KMS-11 (cell line): ENCODE results near the gene PMFBP1.

Experiments used
- H2AFZ ChIP-seq: fragments of 200-600 bp; sonication (generic); 2 replicates; pipeline ENCODE4 v1.6.1; 2016; ENCODE audit warnings: antibody characterized with exemption, mixed run types, low read depth
- H3K27ac ChIP-seq: fragments of 200-600 bp; sonication (generic); 2 replicates; pipeline ENCODE4 v1.6.1; 2016; ENCODE audit warnings: mild to moderate bottlenecking, mixed run types
- H3K27me3 ChIP-seq: fragments of 200-600 bp; sonication (generic); 2 replicates; pipeline ENCODE4 v1.6.1; 2017; ENCODE audit warnings: mild to moderate bottlenecking, low read depth, mixed run types, moderate library complexity; ENCODE audit not compliant: insufficient read depth
- H3K36me3 ChIP-seq: fragments of 200-600 bp; sonication (generic); 2 replicates; pipeline ENCODE4 v1.6.1; 2017; ENCODE audit warnings: mild to moderate bottlenecking, mixed run types; ENCODE audit not compliant: insufficient read depth
- H3K4me1 ChIP-seq: fragments of 200-600 bp; sonication (generic); 2 replicates; pipeline ENCODE4 v1.6.1; 2016; ENCODE audit warnings: mild to moderate bottlenecking, low read depth, mixed run types; ENCODE audit not compliant: poor library complexity, severe bottlenecking
- H3K4me2 ChIP-seq: fragments of 200-600 bp; sonication (generic); 2 replicates; pipeline ENCODE4 v1.7.0; 2016; ENCODE audit warnings: mild to moderate bottlenecking, mixed run types
- H3K4me3 ChIP-seq: fragments of 200-600 bp; sonication (generic); IDR thresholded peaks from 2 replicates; pipeline ENCODE4 v1.6.1; 2017; ENCODE audit warnings: low read depth, low read length, mixed read lengths; ENCODE audit not compliant: insufficient read depth
- H3K79me2 ChIP-seq: fragments of 200-600 bp; sonication (generic); 2 replicates; pipeline ENCODE4 v1.6.1; 2016; ENCODE audit warnings: low read depth, mixed run types; ENCODE audit not compliant: insufficient read depth
- H3K9ac ChIP-seq: fragments of 200-600 bp; sonication (generic); 2 replicates; pipeline ENCODE4 v1.6.1; 2016; ENCODE audit warnings: mild to moderate bottlenecking, mixed run types
- H4K20me1 ChIP-seq: fragments of 200-600 bp; sonication (generic); 2 replicates; pipeline ENCODE4 v1.6.1; 2016; ENCODE audit warnings: mild to moderate bottlenecking, mixed run types; ENCODE audit not compliant: insufficient read depth
- TF ChIP-seq, protein P1 (sequence below): fragments of 200-600 bp; sonication (generic); conservative IDR thresholded peaks from 2 replicates; pipeline ENCODE4 v1.6.1; 2017; ENCODE audit warnings: low read depth, mild to moderate bottlenecking, antibody characterized with exemption, low read length, moderate library complexity, mixed read lengths

The PMFBP1 gene

DNA sequence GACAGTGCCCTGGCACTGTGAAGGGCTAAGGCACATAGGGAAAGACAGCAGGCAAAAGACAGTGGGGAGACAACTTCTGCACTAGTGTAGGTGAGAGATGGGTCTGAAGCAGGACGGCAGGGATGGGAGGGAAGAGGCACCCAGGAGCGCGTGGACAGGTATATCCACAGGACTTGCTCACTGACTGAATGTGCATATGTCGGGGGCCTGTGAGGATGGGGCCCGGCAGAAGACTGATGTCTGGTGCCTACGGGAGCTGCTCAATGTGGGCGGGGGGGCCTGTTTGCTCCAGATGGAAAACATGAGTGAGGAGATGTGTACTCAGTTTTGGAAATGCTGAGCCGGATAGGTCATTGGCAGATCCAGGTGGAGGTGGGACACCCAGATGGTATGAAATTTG, 47.3 kb upstream of the PMFBP1 start:
- Histone ChIP-seq H3K27me3 (no peaks in the 10 kb centered on the region), H3K27ac (no peak overlapping the region), H3K36me3 (no peaks in the 10 kb centered on the region), H2AFZ (no peak overlapping the region), H3K4me2 (no peak overlapping the region), H3K9ac (no peak overlapping the region), H4K20me1 (no peaks in the 10 kb centered on the region), H3K4me1 (no peaks in the 10 kb centered on the region), H3K79me2 (no peaks in the 10 kb centered on the region), H3K4me3 (no peak overlapping the region)
- TF ChIP-seq, protein P1, sequence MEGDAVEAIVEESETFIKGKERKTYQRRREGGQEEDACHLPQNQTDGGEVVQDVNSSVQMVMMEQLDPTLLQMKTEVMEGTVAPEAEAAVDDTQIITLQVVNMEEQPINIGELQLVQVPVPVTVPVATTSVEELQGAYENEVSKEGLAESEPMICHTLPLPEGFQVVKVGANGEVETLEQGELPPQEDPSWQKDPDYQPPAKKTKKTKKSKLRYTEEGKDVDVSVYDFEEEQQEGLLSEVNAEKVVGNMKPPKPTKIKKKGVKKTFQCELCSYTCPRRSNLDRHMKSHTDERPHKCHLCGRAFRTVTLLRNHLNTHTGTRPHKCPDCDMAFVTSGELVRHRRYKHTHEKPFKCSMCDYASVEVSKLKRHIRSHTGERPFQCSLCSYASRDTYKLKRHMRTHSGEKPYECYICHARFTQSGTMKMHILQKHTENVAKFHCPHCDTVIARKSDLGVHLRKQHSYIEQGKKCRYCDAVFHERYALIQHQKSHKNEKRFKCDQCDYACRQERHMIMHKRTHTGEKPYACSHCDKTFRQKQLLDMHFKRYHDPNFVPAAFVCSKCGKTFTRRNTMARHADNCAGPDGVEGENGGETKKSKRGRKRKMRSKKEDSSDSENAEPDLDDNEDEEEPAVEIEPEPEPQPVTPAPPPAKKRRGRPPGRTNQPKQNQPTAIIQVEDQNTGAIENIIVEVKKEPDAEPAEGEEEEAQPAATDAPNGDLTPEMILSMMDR, result no peak

DNA sequence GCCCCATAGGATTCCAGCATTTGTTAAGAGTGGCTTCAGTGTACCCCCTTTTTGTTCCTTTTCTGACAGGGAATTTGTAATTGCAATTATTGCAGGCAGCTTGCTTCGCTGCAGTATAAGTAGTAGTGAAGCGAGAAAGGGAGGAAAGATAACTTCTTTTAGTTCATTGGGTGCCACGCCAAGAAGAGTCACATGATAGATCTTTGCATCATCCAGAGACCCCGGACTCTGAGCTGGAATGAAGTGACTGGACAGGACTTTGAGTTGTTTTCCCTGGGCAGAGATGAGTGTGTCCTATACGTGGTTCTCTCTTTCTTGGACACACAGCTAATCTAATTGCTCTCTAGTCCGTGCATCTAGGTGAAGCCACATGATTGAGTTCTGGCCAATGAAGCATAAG, 44.8 kb upstream of the PMFBP1 start:
- Histone ChIP-seq H3K36me3 (no peaks in the 10 kb centered on the region), H4K20me1 (no peaks in the 10 kb centered on the region), H2AFZ (no peak overlapping the region), H3K9ac (no peak overlapping the region), H3K27me3 (no peaks in the 10 kb centered on the region), H3K4me3 (no peak overlapping the region), H3K4me2 (no peak overlapping the region), H3K4me1 (no peaks in the 10 kb centered on the region), H3K79me2 (no peaks in the 10 kb centered on the region), H3K27ac (no peak overlapping the region)
- TF ChIP-seq, protein P1, result no peak

DNA sequence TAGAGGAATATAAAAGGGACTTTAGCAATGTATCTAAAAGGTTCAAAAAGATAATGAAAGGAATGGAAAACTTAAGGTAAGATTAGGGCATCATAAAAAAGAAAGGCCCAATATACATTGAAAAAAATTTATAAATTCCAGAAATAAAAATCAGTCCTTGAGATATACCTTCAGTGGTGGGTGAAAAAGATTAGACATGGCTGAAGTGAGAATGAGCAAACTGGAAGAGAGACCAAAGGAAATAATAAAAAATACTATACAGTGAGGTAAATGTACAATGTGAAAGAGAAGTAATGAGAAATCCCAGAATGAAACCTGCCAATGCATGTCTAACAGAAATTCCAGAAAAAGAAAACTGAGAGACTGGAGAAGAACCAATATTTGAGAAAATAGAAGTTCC, 42.9 kb upstream of the PMFBP1 start:
- Histone ChIP-seq H3K27ac (no peak overlapping the region), H3K79me2 (no peaks in the 10 kb centered on the region), H3K4me3 (no peak overlapping the region), H3K9ac (no peak overlapping the region), H2AFZ (no peak overlapping the region), H3K4me2 (no peak overlapping the region), H3K4me1 (no peaks in the 10 kb centered on the region), H3K36me3 (no peaks in the 10 kb centered on the region), H4K20me1 (no peaks in the 10 kb centered on the region), H3K27me3 (no peaks in the 10 kb centered on the region)
- TF ChIP-seq, protein P1, result no peak

DNA sequence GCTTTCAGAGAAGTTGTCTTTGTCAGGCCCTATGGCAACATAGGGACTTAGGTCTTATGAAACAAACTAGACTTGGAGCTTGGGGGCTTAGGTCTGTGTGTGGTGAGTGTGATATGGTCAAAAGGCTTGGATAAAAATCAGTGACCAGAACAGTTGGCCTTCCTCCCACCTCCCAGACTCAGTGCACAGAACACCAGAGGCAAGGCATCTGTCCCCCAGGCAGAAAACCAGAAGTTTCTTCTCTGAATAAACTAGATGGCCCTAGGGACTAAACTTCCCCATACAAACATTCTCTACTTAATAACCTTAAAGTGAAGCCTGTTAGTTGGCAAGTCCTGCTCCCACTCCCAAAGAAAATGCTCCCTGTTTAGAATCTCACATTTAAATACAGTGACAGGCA, 39.2 kb upstream of the PMFBP1 start:
- Histone ChIP-seq H3K79me2 (no peaks in the 10 kb centered on the region), H3K4me2 (no peak overlapping the region), H3K27ac (no peak overlapping the region), H3K36me3 (no peaks in the 10 kb centered on the region), H3K4me3 (no peak overlapping the region), H2AFZ (no peak overlapping the region), H3K9ac (no peak overlapping the region), H3K27me3 (no peaks in the 10 kb centered on the region), H3K4me1 (no peaks in the 10 kb centered on the region), H4K20me1 (no peaks in the 10 kb centered on the region)
- TF ChIP-seq, protein P1, result no peak

DNA sequence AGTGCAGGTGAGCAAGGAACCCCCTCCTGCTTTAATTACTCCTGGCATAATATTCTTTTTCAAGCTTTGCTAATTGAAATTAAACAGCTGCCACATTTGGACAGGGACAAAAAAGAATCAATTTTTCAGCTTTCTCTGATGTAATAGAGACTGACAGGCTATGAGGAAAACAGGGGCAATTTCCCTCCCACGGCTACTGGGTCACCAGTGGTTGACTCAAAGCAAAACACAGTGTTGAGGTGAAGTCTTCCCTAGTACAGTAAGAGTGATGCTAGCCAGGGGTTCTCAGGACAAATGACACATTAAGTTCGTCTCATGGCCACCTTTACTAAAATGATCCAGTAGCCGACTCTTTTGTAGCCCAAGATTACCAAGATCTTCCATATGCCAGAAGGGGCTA, 38.6 kb upstream of the PMFBP1 start:
- H3K79me2 ChIP-seq, result no peaks in the 10 kb centered on the region
- H2AFZ ChIP-seq, result no peak overlapping the region
- H3K27me3 ChIP-seq, result no peaks in the 10 kb centered on the region
- H4K20me1 ChIP-seq, result no peaks in the 10 kb centered on the region
- no peaks in the 10 kb centered on the region for H3K36me3 ChIP-seq
- H3K4me2 ChIP-seq, result no peak overlapping the region
- H3K27ac ChIP-seq, result no peak overlapping the region
- no peak overlapping the region for H3K4me3 ChIP-seq
- no peak overlapping the region for H3K9ac ChIP-seq
- H3K4me1 ChIP-seq, result no peaks in the 10 kb centered on the region
- TF ChIP-seq, protein P1, result no peak
